Caco-2 (cell line): ENCODE measurements around the gene LIPC. TPM values are rescaled to one million over a fixed set of nuclear protein-coding genes. Genes with fewer than 3 reads are reported as not detected.

ENCODE experiments used
- BruUV-seq: library from RNA; stranded (reverse); fragments of 400-500 nt; replicated peaks from 2 replicates; lab custom pipeline; 2021; lab: Mats Ljungman, UMichigan
- CTCF ChIA-PET: fragments of 300-600 bp; sonication (Branson Sonifier 250); formaldehyde crosslinking; loops from one replicate; lab custom pipeline; 2022; ENCODE audit warnings: antibody characterized with exemption; lab: Charles Lee
- POLR2A ChIA-PET: fragments of 300-600 bp; sonication (Branson Sonifier 250); formaldehyde crosslinking; loops from one replicate; lab custom pipeline; 2022; ENCODE audit warnings: antibody characterized with exemption; lab: Charles Lee
- DNase-seq, 2 experiments: peaks; one replicate each; pipeline versions ENCODE4 v3.0.0 to v3.0.0-alpha.2; 2020 to 2022
- H3K27me3 ChIP-seq: replicated peaks from 2 replicates; pipeline ENCODE4 v1.6.0; 2011; ENCODE audit warnings: low read length; ENCODE audit not compliant: control insufficient read depth, insufficient read depth
- H3K36me3 ChIP-seq: 2 replicates; pipeline ENCODE4 v1.5.1; 2011; ENCODE audit warnings: low read length; ENCODE audit not compliant: control insufficient read depth, insufficient read depth
- H3K4me1 ChIP-seq: fragments of 250-450 bp; sonication (Bioruptor Pico); 2 replicates; pipeline ENCODE4 v1.5.1; 2020; ENCODE audit warnings: mild to moderate bottlenecking
- H3K4me3 ChIP-seq: 2 replicates; pipeline ENCODE4 v1.5.1; 2011; ENCODE audit warnings: low read depth, mild to moderate bottlenecking, control low read depth, low read length
- H3K9me3 ChIP-seq: fragments of 250-450 bp; sonication (Bioruptor Pico); 2 replicates; pipeline ENCODE4 v1.5.1; 2020; ENCODE audit warnings: mild to moderate bottlenecking, moderate library complexity
- H3K27ac Mint-ChIP-seq: one replicate; pipeline ENCODE4 v1.8.0; 2022; ENCODE audit warnings: mixed read lengths; ENCODE audit not compliant: unreplicated experiment
- H3K27me3 Mint-ChIP-seq: one replicate; pipeline ENCODE4 v1.8.0; 2022; ENCODE audit warnings: mixed read lengths; ENCODE audit not compliant: insufficient read depth, unreplicated experiment
- H3K36me3 Mint-ChIP-seq: one replicate; pipeline ENCODE4 v1.8.0; 2022; ENCODE audit warnings: mild to moderate bottlenecking, mixed read lengths; ENCODE audit not compliant: insufficient read depth, unreplicated experiment
- H3K4me1 Mint-ChIP-seq: one replicate; pipeline ENCODE4 v1.8.0; 2022; ENCODE audit warnings: low read depth, mixed read lengths; ENCODE audit not compliant: unreplicated experiment
- H3K4me3 Mint-ChIP-seq: one replicate; pipeline ENCODE4 v1.8.0; 2022; ENCODE audit warnings: mild to moderate bottlenecking, moderate library complexity, mixed read lengths; ENCODE audit not compliant: unreplicated experiment
- H3K9me3 Mint-ChIP-seq: one replicate; pipeline ENCODE4 v1.8.0; 2022; ENCODE audit warnings: mixed read lengths; ENCODE audit not compliant: unreplicated experiment
- CTCF ChIP-seq, 2 experiments: fragments of 200-600 bp in 1 of 2; IDR thresholded peaks; 1 replicate in 1 of 2; 2 replicates in 1 of 2; pipeline versions ENCODE4 v1.5.1 to v1.8.0; 2011 to 2022; ENCODE audit warnings: antibody characterized with exemption in 1 of 2, control low read depth in 1 of 2, inconsistent platforms in 1 of 2, low read depth in 1 of 2, low read length in 1 of 2, mild to moderate bottlenecking in 1 of 2, moderate library complexity in 1 of 2; ENCODE audit not compliant: insufficient read depth in 1 of 2, severe bottlenecking in 1 of 2, unreplicated experiment in 1 of 2
- intact Hi-C: fragments of 100-400 bp; cut with micrococcal nuclease; formaldehyde crosslinking; loops from one replicate; pipeline ENCODE4 v1.10.0; 2022; ENCODE audit not compliant: unreplicated experiment
- total RNA-seq: library from RNA; stranded (reverse); gene quantifications from 2 replicates; pipeline ENCODE4 v1.2.3, GENCODE V29; 2022

The LIPC gene
- total RNA-seq, 1 experiment from 2014 or later, result 17.6 TPM

DNA sequence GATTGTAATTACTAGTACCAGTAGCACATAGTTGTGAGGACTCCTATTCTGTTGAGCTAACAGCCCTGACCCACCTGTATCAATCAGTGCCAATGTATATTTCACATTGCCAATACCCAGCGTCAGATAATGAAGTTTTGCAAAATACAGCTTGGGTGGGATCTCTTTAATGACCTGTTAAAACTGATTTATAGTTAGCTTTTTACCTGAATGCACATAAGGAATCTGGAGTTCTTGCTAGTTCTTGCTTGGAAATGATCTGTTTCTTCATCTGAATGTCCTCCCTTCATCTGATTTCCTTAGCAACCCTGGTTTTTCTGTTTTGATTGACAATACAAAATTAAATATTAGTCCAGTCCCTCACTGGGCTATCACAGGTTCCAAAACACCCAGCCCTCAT, 62.8 kb downstream of the LIPC start:
- Histone ChIP-seq H3K4me3 (no peak overlapping the region), H3K36me3 (no peaks in the 10 kb centered on the region), H3K4me1 (peaks cover 5% of the 10 kb centered on the region; the same call in 1 of the 2 replicates), H3K9me3 (peaks cover 4% of the 10 kb centered on the region; the same call in 1 of the 2 replicates), H3K27me3 (no peaks in the 10 kb centered on the region)
- BruUV-seq, result no TSS peak
- TF ChIP-seq CTCF (IDR thresholded peaks at IDR 0.05; ENCODE audit: insufficient read depth in 1 of 2, low read depth in 1 of 2, low read length in 1 of 2, severe bottlenecking in 1 of 2, unreplicated experiment in 1 of 2), result no peak
- Mint-ChIP-seq H3K9me3 (no peaks in the 10 kb centered on the region), H3K36me3 (no peaks in the 10 kb centered on the region), H3K4me1 (peaks cover 13% of the 10 kb centered on the region), H3K27ac (no peak overlapping the region), H3K4me3 (no peak overlapping the region), H3K27me3 (no peaks in the 10 kb centered on the region)
- intact Hi-C loops, result no loop called here
- ChIA-PET CTCF (no interaction called here), POLR2A (interaction anchor here (0.6 kb wide), 1 partner anchor 30 kb away, joined by 3 read pairs; no protein-coding TSS in a partner anchor)
- DNase-seq, result no peak

GRCh38 chr15:58495891-58496408, 64.2 kb downstream of the LIPC start:
- no peak overlapping the region for H3K27ac Mint-ChIP-seq
- no peak overlapping the region for H3K4me3 Mint-ChIP-seq
- Histone ChIP-seq H3K4me3 (no peak overlapping the region), H3K27me3 (no peaks in the 10 kb centered on the region), H3K36me3 (no peaks in the 10 kb centered on the region), H3K9me3 (no peaks in the 10 kb centered on the region), H3K4me1 (peaks cover 5% of the 10 kb centered on the region; the same call in 1 of the 2 replicates)
- ChIA-PET POLR2A (no interaction called here), CTCF (no interaction called here)
- BruUV-seq, result no TSS peak
- no peaks in the 10 kb centered on the region for H3K27me3 Mint-ChIP-seq
- no peaks in the 10 kb centered on the region for H3K9me3 Mint-ChIP-seq
- TF ChIP-seq CTCF (IDR thresholded peaks at IDR 0.05; ENCODE audit: insufficient read depth in 1 of 2, low read depth in 1 of 2, low read length in 1 of 2, severe bottlenecking in 1 of 2, unreplicated experiment in 1 of 2), result no peak
- intact Hi-C loops, result no loop called here
- H3K4me1 Mint-ChIP-seq, result peaks cover 13% of the 10 kb centered on the region
- no peak for DNase-seq
- H3K36me3 Mint-ChIP-seq, result no peaks in the 10 kb centered on the region

DNA sequence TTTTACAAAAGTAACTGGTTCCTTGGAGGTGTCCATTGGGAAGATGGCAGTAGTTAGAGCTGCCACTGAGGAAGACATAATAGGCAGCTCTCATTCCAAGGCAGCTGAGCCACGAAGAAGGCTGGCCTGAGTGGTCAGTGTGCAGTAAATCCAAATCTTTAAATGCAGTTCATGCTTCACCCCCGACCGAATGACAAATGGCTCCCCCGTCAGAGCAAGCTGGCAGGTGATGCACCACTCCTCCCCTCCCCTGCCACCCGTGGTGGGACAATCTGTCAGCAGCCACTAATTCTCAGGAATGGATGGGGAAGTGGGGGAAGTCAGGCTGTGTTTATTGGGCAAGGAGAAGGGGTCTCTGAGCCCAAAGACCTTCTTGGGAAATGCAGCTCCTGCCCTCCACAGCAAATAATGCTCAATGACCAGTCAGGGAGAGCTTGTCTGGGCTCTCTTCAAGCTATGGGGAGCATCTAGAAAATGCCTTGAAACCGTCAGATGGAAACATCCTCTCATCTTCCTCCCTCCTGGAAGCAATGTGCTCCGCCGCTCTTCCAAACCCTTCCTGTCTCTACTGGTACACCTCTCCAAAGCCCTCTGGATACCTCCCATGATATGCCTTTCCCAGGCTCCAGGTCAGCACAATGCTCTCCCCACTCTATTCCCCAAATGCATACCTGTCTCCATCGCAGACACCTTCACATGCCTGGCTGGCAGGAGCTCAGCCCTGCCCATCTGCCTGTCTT, 65.4 kb downstream of the LIPC start:
- Histone ChIP-seq H3K4me3 (no peak overlapping the region), H3K9me3 (no peaks in the 10 kb centered on the region), H3K36me3 (no peaks in the 10 kb centered on the region), H3K27me3 (no peaks in the 10 kb centered on the region), H3K4me1 (peaks cover 5% of the 10 kb centered on the region; the same call in 1 of the 2 replicates)
- ChIA-PET POLR2A (no interaction called here), CTCF (interaction anchor here (0.6 kb wide), 1 partner anchor 746 kb away, joined by 3 read pairs; no protein-coding TSS in a partner anchor)
- TF ChIP-seq CTCF (IDR thresholded peaks at IDR 0.05; ENCODE audit: insufficient read depth in 1 of 2, low read depth in 1 of 2, low read length in 1 of 2, severe bottlenecking in 1 of 2, unreplicated experiment in 1 of 2), result no peak
- intact Hi-C loops, result no loop called here
- DNase-seq, result no peak
- no TSS peak for BruUV-seq
- no peaks in the 10 kb centered on the region for H3K9me3 Mint-ChIP-seq
- H3K27ac Mint-ChIP-seq, result no peak overlapping the region
- H3K36me3 Mint-ChIP-seq, result no peaks in the 10 kb centered on the region
- no peak overlapping the region for H3K4me3 Mint-ChIP-seq
- H3K27me3 Mint-ChIP-seq, result no peaks in the 10 kb centered on the region
- H3K4me1 Mint-ChIP-seq, result peaks cover 13% of the 10 kb centered on the region
